GM20000 (cell line): ENCODE measurements around the gene LRMDA.

Experiments
- DNase-seq: peaks from one replicate; pipeline ENCODE4 v3.0.0; 2012; ENCODE audit warnings: low spot score
- CTCF ChIP-seq: IDR thresholded peaks from 2 replicates; pipeline ENCODE4 v1.5.1; 2012; ENCODE audit warnings: mild to moderate bottlenecking, control low read depth; ENCODE audit errors: extremely low read depth, missing control alignments

LRMDA gene

GRCh38 chr10:75638752-75639151 is 207.3 kb downstream of the LRMDA start:
- DNase-seq, result no peak
- no peak for TF ChIP-seq CTCF

- TF ChIP-seq CTCF, result no peak
- no peak for DNase-seq
Observed at GRCh38 chr10:75639736-75640135, 208.3 kb downstream of the LRMDA start.

- TF ChIP-seq CTCF, result no peak
- DNase-seq, result no peak
Observed at GRCh38 chr10:75640381-75640780, 209.0 kb downstream of the LRMDA start.

GRCh38 chr10:75640803-75641202 is 209.4 kb downstream of the LRMDA start:
- TF ChIP-seq CTCF, result no peak

GRCh38 chr10:75643405-75643804 is 212.0 kb downstream of the LRMDA start:
- no peak for TF ChIP-seq CTCF
- no peak for DNase-seq

More at GRCh38 chr10:75640803-75641202, 209.4 kb downstream of the LRMDA start:
- no peak for DNase-seq

- TF ChIP-seq CTCF, result no peak
- no peak for DNase-seq
Observed at GRCh38 chr10:75643944-75644692, 212.7 kb downstream of the LRMDA start.

GRCh38 chr10:75645704-75646103 is 214.3 kb downstream of the LRMDA start:
- no peak for TF ChIP-seq CTCF
- no peak for DNase-seq
